Activated naive CD8-positive, alpha-beta T cell treated with anti-CD3 and anti-CD28 coated beads for 36 hours (primary cell): ENCODE data around the gene SUMF2. TPM values are rescaled to one million over a fixed set of nuclear protein-coding genes. Genes with fewer than 3 reads are reported as not detected.
"Not testable (repeated sequence)": the region's sequence is repeated elsewhere in the genome, so short reads cannot be mapped to it uniquely, and the experiment has no call there.

Experiments used
- DNase-seq: peaks from one replicate; pipeline ENCODE4 v3.0.0; 2021
- H3K27ac Mint-ChIP-seq: one replicate; pipeline ENCODE4 v1.8.0; 2022; ENCODE audit warnings: mild to moderate bottlenecking, moderate library complexity, mixed read lengths
- H3K27me3 Mint-ChIP-seq: one replicate; pipeline ENCODE4 v1.8.0; 2022; ENCODE audit warnings: mild to moderate bottlenecking, mixed read lengths
- H3K36me3 Mint-ChIP-seq: one replicate; pipeline ENCODE4 v1.8.0; 2021; ENCODE audit warnings: mild to moderate bottlenecking, mixed read lengths
- H3K4me1 Mint-ChIP-seq: one replicate; pipeline ENCODE4 v1.8.0; 2021; ENCODE audit warnings: mixed read lengths
- H3K4me3 Mint-ChIP-seq: one replicate; pipeline ENCODE4 v1.8.0; 2022; ENCODE audit warnings: mild to moderate bottlenecking, moderate library complexity, mixed read lengths
- H3K9me3 Mint-ChIP-seq: one replicate; pipeline ENCODE4 v1.8.0; 2022; ENCODE audit warnings: mixed read lengths
- total RNA-seq, 2 experiments: library from RNA; stranded (reverse); gene quantifications; one replicate each; pipeline ENCODE4 v1.2.3, GENCODE V29; 2021

Gene SUMF2
- total RNA-seq, 2 experiments from 2014 or later, result 124 to 129 TPM

DNA sequence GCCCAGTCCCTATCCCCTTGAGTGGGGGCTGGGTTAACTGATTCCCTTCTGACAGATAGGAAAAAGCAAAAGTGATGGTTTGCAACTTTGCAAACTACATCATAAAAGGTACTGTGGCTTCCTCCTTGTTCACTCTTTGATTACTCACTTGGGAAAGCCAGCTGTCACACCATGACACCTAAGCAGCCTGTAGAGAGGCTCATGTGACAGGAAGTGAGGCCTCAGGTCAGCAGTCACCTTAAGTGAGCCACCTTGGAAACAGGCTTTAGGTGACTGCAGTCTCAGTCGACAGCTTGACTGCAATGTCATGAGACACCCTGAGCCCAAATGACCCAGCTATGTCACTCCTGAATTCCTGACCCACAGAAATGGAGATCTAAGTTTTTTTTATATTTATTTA lies 46.5 kb downstream of the SUMF2 start:
- DNase-seq, result peak; percentile 7
- Mint-ChIP-seq H3K4me1 (peaks cover 16% of the 10 kb centered on the region), H3K36me3 (peaks cover 18% of the 10 kb centered on the region), H3K27ac (no peak overlapping the region), H3K27me3 (peaks cover 5% of the 10 kb centered on the region), H3K4me3 (no peak overlapping the region), H3K9me3 (peaks cover 9% of the 10 kb centered on the region)

GRCh38 chr7:56112244-56112643 lies 48.2 kb downstream of the SUMF2 start:
- DNase-seq, H3K36me3 Mint-ChIP-seq, H3K9me3 Mint-ChIP-seq, H3K4me1 Mint-ChIP-seq, H3K4me3 Mint-ChIP-seq, H3K27ac Mint-ChIP-seq: not testable (repeated sequence)
- H3K27me3 Mint-ChIP-seq, result peaks cover 20% of the 10 kb centered on the region

DNA sequence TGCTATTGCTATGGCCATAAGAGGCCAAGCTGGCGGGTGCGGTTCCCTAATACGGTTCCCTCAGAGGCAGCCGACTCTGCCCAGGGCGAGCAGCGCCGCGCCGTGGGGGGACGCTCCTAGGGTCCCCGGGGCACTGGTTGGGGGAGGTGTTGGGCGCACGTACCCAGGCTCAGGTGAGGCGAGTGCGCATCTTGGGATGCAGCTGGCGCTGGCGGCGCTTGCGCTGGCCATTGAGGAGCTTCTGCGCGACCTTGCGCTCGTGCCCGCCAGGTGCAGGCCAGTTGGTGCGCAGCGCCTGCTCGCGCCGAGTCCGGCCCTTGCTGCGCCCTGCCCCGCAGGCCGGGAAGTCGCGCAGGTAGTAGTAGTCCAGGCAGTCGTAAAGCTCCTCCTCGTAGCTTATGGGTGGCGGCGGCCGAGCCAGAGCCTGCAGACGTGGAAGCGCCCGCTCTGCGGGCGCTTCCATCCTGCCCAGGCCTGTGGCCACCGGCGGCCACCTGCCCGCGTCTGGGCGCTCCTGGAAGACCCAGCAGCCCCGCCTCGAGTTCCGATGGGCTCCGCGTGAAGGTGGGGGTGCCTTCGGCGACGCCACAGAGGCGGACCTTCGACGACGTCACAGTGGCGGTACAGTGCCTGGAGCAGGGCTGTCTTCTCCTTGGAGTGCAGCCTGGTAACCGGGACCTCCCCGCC lies 51.9 kb downstream of the SUMF2 start, which contains the start of gene NUPR2:
Gene NUPR2 (minus strand): TSS at position 566 of the 687 bp plus-strand sequence. CDS start 103 bp downstream, at position 463.
- Mint-ChIP-seq H3K36me3 (no peaks in the 10 kb centered on the region), H3K4me1 (no peaks in the 10 kb centered on the region), H3K4me3 (peak within 1 kb of the TSS; percentile 22), H3K27ac (no peak within 1 kb of the TSS), H3K9me3 (no peaks in the 10 kb centered on the region), H3K27me3 (peaks cover 20% of the 10 kb centered on the region)
- no peak for DNase-seq

DNA sequence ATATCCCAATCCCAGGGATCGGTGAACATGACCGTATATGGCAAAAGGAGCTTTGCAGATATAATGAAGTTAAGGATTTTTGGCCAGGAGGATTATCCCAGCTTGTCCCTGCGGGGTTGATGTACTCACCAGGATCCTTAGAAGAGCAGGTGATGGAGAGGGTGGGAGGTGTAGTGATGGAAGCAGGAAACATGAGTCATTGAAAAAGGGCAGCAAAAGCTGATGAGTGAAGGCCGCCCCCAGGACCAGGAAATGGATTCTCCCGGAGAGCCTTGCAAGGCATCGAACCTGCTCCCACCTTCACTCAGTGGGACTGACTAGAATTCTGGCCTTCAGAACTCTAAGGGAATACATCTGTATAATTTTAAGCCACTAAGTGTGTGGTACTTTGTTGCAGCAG lies 57.4 kb downstream of the SUMF2 start:
- no peaks in the 10 kb centered on the region for H3K36me3 Mint-ChIP-seq
- H3K4me1 Mint-ChIP-seq, result no peaks in the 10 kb centered on the region
- DNase-seq, result no peak
- no peaks in the 10 kb centered on the region for H3K9me3 Mint-ChIP-seq
- peaks cover 9% of the 10 kb centered on the region for H3K27me3 Mint-ChIP-seq
- H3K4me3 Mint-ChIP-seq, result no peak overlapping the region
- no peak overlapping the region for H3K27ac Mint-ChIP-seq

DNA sequence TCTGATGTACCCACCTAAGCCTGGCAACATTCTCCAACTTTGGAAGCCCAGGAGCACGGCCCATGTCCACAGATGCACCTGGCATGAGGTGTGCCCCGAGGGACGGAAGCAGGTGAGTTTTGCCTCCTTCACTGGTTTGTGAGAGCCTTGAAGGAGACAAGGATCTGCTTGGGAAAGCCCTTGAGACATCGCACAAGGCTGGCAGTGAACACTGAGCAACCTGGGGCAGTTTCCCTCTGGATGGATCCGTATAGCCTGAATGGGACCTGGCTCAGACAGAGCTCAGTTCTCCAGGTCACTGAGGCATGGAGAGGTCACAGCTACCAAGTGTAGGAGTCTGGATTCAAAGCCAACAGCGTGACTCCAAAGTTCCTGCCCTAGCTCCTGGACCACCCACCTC lies 60.9 kb downstream of the SUMF2 start:
- Mint-ChIP-seq H3K36me3 (no peaks in the 10 kb centered on the region), H3K27ac (no peak overlapping the region), H3K4me1 (no peaks in the 10 kb centered on the region), H3K27me3 (no peaks in the 10 kb centered on the region), H3K9me3 (no peaks in the 10 kb centered on the region), H3K4me3 (no peak overlapping the region)
- no peak for DNase-seq

DNA sequence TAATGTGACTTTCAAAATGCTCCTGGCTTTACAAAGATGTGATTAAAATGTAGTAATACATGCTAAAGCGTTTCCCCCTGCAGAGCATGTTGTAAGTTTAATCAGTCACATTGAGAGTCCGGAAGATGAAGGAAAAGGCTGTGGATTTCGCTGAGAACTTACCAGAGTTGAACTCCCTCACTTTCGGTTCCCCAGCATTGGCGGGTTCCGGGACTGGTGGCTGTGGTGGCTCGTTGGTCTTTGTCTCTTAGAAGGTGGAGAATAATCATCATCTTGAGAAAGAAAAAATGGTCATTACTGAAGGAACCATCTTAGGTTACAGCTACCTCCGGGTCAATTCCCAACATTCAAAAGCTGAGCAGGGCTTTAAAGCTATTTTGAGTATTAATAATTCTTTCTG lies 61.7 kb downstream of the SUMF2 start:
- Mint-ChIP-seq H3K36me3 (no peaks in the 10 kb centered on the region), H3K4me3 (no peak overlapping the region), H3K4me1 (no peaks in the 10 kb centered on the region), H3K27ac (no peak overlapping the region), H3K27me3 (no peaks in the 10 kb centered on the region), H3K9me3 (no peaks in the 10 kb centered on the region)
- no peak for DNase-seq

GRCh38 chr7:56127241-56127975 lies 63.3 kb downstream of the SUMF2 start:
- H3K4me3 Mint-ChIP-seq, result no peak overlapping the region

More at GRCh38 chr7:56127241-56127975, 63.3 kb downstream of the SUMF2 start:
- Mint-ChIP-seq H3K27me3 (no peaks in the 10 kb centered on the region), H3K9me3 (no peaks in the 10 kb centered on the region), H3K4me1 (no peaks in the 10 kb centered on the region), H3K36me3 (no peaks in the 10 kb centered on the region), H3K27ac (no peak overlapping the region)
- no peak for DNase-seq

Other genes starting within 250 kb of the SUMF2 start
- gene SEPTIN14, start 201.5 kb upstream of the SUMF2 start, total RNA-seq, result not detected
- gene ZNF713, start 176.8 kb upstream of the SUMF2 start, total RNA-seq, result 1 to 10 TPM; 1.4 to 2.0 TPM
- 10 to 100 TPM; 40.0 to 40.2 TPM for gene MRPS17, start 112.4 kb upstream of the SUMF2 start, total RNA-seq
- gene NIPSNAP2, start 99.7 kb upstream of the SUMF2 start, total RNA-seq, result 10 to 100 TPM; 47.0 to 47.2 TPM
- gene PSPH, start 12.8 kb upstream of the SUMF2 start, total RNA-seq, result 10 to 100 TPM; 36.3 to 38.3 TPM
- gene CCT6A, start 12.5 kb upstream of the SUMF2 start, total RNA-seq, result 100 to 1,000 TPM; 340 TPM
- 1 to 10 TPM; 1.1 to 1.3 TPM for gene PHKG1, start 28.7 kb downstream of the SUMF2 start, total RNA-seq
- gene CHCHD2, start 42.2 kb downstream of the SUMF2 start, total RNA-seq, result 100 to 1,000 TPM; 690 to 696 TPM
- not detected for gene NUPR2, start 52.1 kb downstream of the SUMF2 start, total RNA-seq